GM18511 (cell line): Measurements from ENCODE around the gene GSX1.
A peak's percentile ranks its signal among the peaks of the same experiment; 100 is the strongest.
"Not testable (repeated sequence)": the region's sequence is repeated elsewhere in the genome, so short reads cannot be mapped to it uniquely, and the experiment has no call there.

Experiments used
- ATAC-seq: cut with Tn5 transposase; IDR thresholded peaks from one replicate; pipeline ENCODE4 v1.9.1; 2021; ENCODE audit warnings: mild to moderate bottlenecking, moderate library complexity; ENCODE audit not compliant: unreplicated experiment

GSX1 gene

GRCh38 chr13:27792393-27793218 is at the start of gene GSX1:
Gene GSX1, plus strand, starts transcription at chr13:27792483. Its CDS starts 208 bp downstream, at chr13:27792691.
- no peak for ATAC-seq

GRCh38 chr13:27744801-27745200 is 47.5 kb upstream of the GSX1 start:
- no peak for ATAC-seq

- no peak for ATAC-seq
Observed at GRCh38 chr13:27745301-27745700, 47.0 kb upstream of the GSX1 start.

GRCh38 chr13:27748143-27748542 is 44.1 kb upstream of the GSX1 start:
- not testable (repeated sequence) for ATAC-seq

- no peak for ATAC-seq
Observed at GRCh38 chr13:27751953-27752532, 40.2 kb upstream of the GSX1 start.

- ATAC-seq = no peak
Observed at GRCh38 chr13:27765650-27766049, 26.6 kb upstream of the GSX1 start.

GRCh38 chr13:27770809-27771208 is 21.5 kb upstream of the GSX1 start:
- ATAC-seq = no peak

- ATAC-seq = no peak
Observed at GRCh38 chr13:27772651-27773425, 19.4 kb upstream of the GSX1 start.

- ATAC-seq = peak; percentile 73
Observed at GRCh38 chr13:27774169-27774568, 18.1 kb upstream of the GSX1 start.

- ATAC-seq = peak; percentile 40
Observed at GRCh38 chr13:27774651-27775050, 17.6 kb upstream of the GSX1 start.

GRCh38 chr13:27775943-27776342 is 16.3 kb upstream of the GSX1 start:
- no peak for ATAC-seq

GRCh38 chr13:27782151-27782550 is 10.1 kb upstream of the GSX1 start:
- ATAC-seq = no peak

GRCh38 chr13:27783111-27783510 is 9.2 kb upstream of the GSX1 start:
- ATAC-seq = no peak

- ATAC-seq = no peak
Observed at GRCh38 chr13:27788271-27788670, 4.0 kb upstream of the GSX1 start.

GRCh38 chr13:27789153-27789494 is 3.2 kb upstream of the GSX1 start:
- no peak for ATAC-seq

GRCh38 chr13:27789495-27790303 is 2.6 kb upstream of the GSX1 start:
- no peak for ATAC-seq

GRCh38 chr13:27790523-27790922 is 1.8 kb upstream of the GSX1 start:
- no peak for ATAC-seq

- ATAC-seq = no peak
Observed at GRCh38 chr13:27791146-27791900, 960 bp upstream of the GSX1 start.

- ATAC-seq = no peak
Observed at GRCh38 chr13:27791901-27792392, 336 bp upstream of the GSX1 start.
